ENCODE results near the gene KIF11.

DNA sequence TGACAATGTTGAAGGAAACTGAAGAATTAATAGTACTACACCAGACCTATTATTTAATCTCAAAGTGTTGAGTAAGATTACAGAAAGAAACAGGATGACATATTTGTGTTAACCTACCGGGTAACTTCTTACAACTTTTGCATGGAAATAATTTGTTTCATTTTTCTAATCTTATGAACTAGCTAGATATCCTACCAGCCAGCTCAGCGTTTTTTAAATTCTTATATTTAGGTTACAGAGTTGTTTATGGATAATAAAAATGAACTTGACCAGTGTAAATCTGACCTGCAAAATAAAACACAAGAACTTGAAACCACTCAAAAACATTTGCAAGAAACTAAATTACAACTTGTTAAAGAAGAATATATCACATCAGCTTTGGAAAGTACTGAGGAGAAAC, 37.0 kb downstream of the KIF11 start:
- TF ChIP-seq, protein P1, sequence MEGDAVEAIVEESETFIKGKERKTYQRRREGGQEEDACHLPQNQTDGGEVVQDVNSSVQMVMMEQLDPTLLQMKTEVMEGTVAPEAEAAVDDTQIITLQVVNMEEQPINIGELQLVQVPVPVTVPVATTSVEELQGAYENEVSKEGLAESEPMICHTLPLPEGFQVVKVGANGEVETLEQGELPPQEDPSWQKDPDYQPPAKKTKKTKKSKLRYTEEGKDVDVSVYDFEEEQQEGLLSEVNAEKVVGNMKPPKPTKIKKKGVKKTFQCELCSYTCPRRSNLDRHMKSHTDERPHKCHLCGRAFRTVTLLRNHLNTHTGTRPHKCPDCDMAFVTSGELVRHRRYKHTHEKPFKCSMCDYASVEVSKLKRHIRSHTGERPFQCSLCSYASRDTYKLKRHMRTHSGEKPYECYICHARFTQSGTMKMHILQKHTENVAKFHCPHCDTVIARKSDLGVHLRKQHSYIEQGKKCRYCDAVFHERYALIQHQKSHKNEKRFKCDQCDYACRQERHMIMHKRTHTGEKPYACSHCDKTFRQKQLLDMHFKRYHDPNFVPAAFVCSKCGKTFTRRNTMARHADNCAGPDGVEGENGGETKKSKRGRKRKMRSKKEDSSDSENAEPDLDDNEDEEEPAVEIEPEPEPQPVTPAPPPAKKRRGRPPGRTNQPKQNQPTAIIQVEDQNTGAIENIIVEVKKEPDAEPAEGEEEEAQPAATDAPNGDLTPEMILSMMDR (IDR thresholded peaks at IDR 0.05), result no peak
- no peak for TF ChIP-seq POLR2A (IDR thresholded peaks at IDR 0.05)

Data from transverse colon (tissue), 3 donors.